ENCODE measurements around the gene TCF4. TPM values are rescaled to one million over a fixed set of nuclear protein-coding genes. Genes with fewer than 3 reads are reported as not detected.

TCF4 gene
- total RNA-seq, 4 donors from 2014 or later, result 114 to 190 (median 132) TPM

- intact Hi-C loops (cut with DNase I), result no loop called here
- Histone ChIP-seq H3K9me3 (no peaks in the 10 kb centered on the region), H3K4me3 (replicated peaks in 1 of 3) (no peak overlapping the region), H3K4me1 (peaks cover 12 to 24% of the 10 kb centered on the region in 2 donors), H3K27me3 (no peaks in the 10 kb centered on the region), H3K27ac (peak overlapping the region; percentile 61 to 94 (median 79)), H3K36me3 (no peaks in the 10 kb centered on the region)
- DNase-seq, result peak in 1 of 2 donors; percentile 5
- TF ChIP-seq POLR2A (IDR thresholded peaks at IDR 0.05) (peak in 1 of 2 donors; percentile 11), CTCF (IDR thresholded peaks at IDR 0.05) (no peak)
- WGBS, 2 donors, result 38 to 40% methylated on average over 4 of the region's 4 CpGs
These were observed 78.2 kb downstream of the TCF4 start for GRCh38 chr18:55509631-55510324.

- DNase-seq, result no peak
- H3K27ac ChIP-seq, result peak overlapping the region in 1 of 3 donors; percentile 94
- H3K27me3 ChIP-seq, result no peaks in the 10 kb centered on the region
- no peaks in the 10 kb centered on the region for H3K9me3 ChIP-seq
- H3K4me3 ChIP-seq (replicated peaks in 1 of 3), result no peak overlapping the region
- no peaks in the 10 kb centered on the region for H3K36me3 ChIP-seq
- no peak for TF ChIP-seq CTCF (IDR thresholded peaks at IDR 0.05)
- TF ChIP-seq POLR2A (IDR thresholded peaks at IDR 0.05), result no peak
- intact Hi-C loops (cut with DNase I), result no loop called here
- peaks cover 12 to 24% of the 10 kb centered on the region in 2 donors for H3K4me1 ChIP-seq
- WGBS, 2 donors, result 69 to 82% methylated on average over 4 of the region's 4 CpGs
These were observed 79.3 kb downstream of the TCF4 start for GRCh38 chr18:55508651-55509050.

GRCh38 chr18:55506074-55506473 lies 81.9 kb downstream of the TCF4 start:
- intact Hi-C loops (cut with DNase I), result no loop called here
- Histone ChIP-seq H3K27me3 (no peaks in the 10 kb centered on the region), H3K36me3 (no peaks in the 10 kb centered on the region), H3K4me3 (replicated peaks in 1 of 3) (no peak overlapping the region), H3K9me3 (no peaks in the 10 kb centered on the region), H3K27ac (peak overlapping the region in 1 of 3 donors; percentile 17), H3K4me1 (peaks cover 12 to 29% of the 10 kb centered on the region in 2 donors)
- TF ChIP-seq POLR2A (IDR thresholded peaks at IDR 0.05) (no peak), CTCF (IDR thresholded peaks at IDR 0.05) (no peak)
- WGBS, 2 donors, result 12 to 23% methylated on average over 1 of the region's 1 CpG
- no peak for DNase-seq

- Histone ChIP-seq H3K4me1 (peaks cover 11 to 21% of the 10 kb centered on the region in 2 donors), H3K9me3 (no peaks in the 10 kb centered on the region), H3K27ac (no peak overlapping the region), H3K36me3 (no peaks in the 10 kb centered on the region), H3K27me3 (no peaks in the 10 kb centered on the region), H3K4me3 (replicated peaks in 1 of 3) (no peak overlapping the region)
- DNase-seq, result no peak
- intact Hi-C loops (cut with DNase I), result no loop called here
- 65 to 74% methylated on average over 2 of the region's 2 CpGs for WGBS, 2 donors
- TF ChIP-seq POLR2A (IDR thresholded peaks at IDR 0.05), result no peak
- no peak for TF ChIP-seq CTCF (IDR thresholded peaks at IDR 0.05)
These were observed 83.2 kb downstream of the TCF4 start for GRCh38 chr18:55504808-55505207.

GRCh38 chr18:55503167-55503820 lies 84.7 kb downstream of the TCF4 start:
- intact Hi-C loops (cut with DNase I), result no loop called here
- TF ChIP-seq POLR2A (IDR thresholded peaks at IDR 0.05) (no peak), CTCF (IDR thresholded peaks at IDR 0.05) (no peak)

More at GRCh38 chr18:55503167-55503820, 84.7 kb downstream of the TCF4 start:
- Histone ChIP-seq H3K4me1 (peaks cover 5 to 17% of the 10 kb centered on the region in 2 donors), H3K27ac (no peak overlapping the region), H3K9me3 (no peaks in the 10 kb centered on the region), H3K4me3 (replicated peaks in 1 of 3) (no peak overlapping the region), H3K36me3 (no peaks in the 10 kb centered on the region), H3K27me3 (no peaks in the 10 kb centered on the region)
- no peak for DNase-seq
- 93 to 95% methylated on average over 7 of the region's 7 CpGs for WGBS, 2 donors
